Heart left ventricle (tissue), 16 donors: Measurements from ENCODE around the gene UNC13C. TPM values are rescaled to one million over a fixed set of nuclear protein-coding genes. Genes with fewer than 3 reads are reported as not detected.

Experiments used
- ATAC-seq, 4 donors: fragments of 200-7000 bp; cut with Tn5 transposase; one replicate each; pipeline ENCODE4 v1.9.1; 2020 to 2022; ENCODE audit warnings: moderate library complexity in 4 of 4, mild to moderate bottlenecking in 3 of 4, moderate number of reproducible peaks in 1 of 4
- DNase-seq, 5 donors: peaks; one replicate each; pipeline ENCODE4 v3.0.0-alpha.2; 2020
- H3K27ac ChIP-seq, 12 donors: fragments of 200-600 bp; sonication (generic) in 4 of 12; one replicate each; pipeline versions ENCODE4 v1.5.0 to v1.8.0; 2016 to 2022; ENCODE audit warnings: mild to moderate bottlenecking in 2 of 12
- H3K27me3 ChIP-seq, 9 donors: fragments of 200-600 bp; sonication (generic) in 2 of 9; one replicate each; pipeline versions ENCODE4 v1.5.1 to v1.8.0; 2016 to 2022; ENCODE audit warnings: mild to moderate bottlenecking in 3 of 9
- H3K36me3 ChIP-seq, 9 donors: fragments of 200-600 bp; sonication (generic) in 2 of 9; one replicate each; pipeline versions ENCODE4 v1.5.0 to v1.8.0; 2018 to 2022; ENCODE audit warnings: mild to moderate bottlenecking in 2 of 9
- H3K4me1 ChIP-seq, 12 donors: fragments of 200-600 bp; sonication (generic) in 4 of 12; one replicate each; pipeline versions ENCODE4 v1.5.0 to v1.8.0; 2016 to 2022; ENCODE audit warnings: mild to moderate bottlenecking in 3 of 12
- H3K4me3 ChIP-seq, 12 donors: fragments of 200-600 bp; sonication (generic) in 4 of 12; one replicate each; pipeline versions ENCODE4 v1.5.0 to v1.8.0; 2017 to 2022; ENCODE audit warnings: mild to moderate bottlenecking in 9 of 12, moderate library complexity in 4 of 12
- H3K9me3 ChIP-seq, 12 donors: fragments of 200-600 bp; sonication (generic) in 4 of 12; one replicate each; pipeline versions ENCODE4 v1.5.0 to v1.8.0; 2016 to 2022; ENCODE audit warnings: mild to moderate bottlenecking in 1 of 12
- CTCF ChIP-seq, 12 donors: fragments of 200-600 bp; sonication (generic) in 4 of 12; IDR thresholded peaks; one replicate each; pipeline versions ENCODE4 v1.5.0 to v1.8.0; 2018 to 2022; ENCODE audit warnings: antibody characterized with exemption in 12 of 12, mild to moderate bottlenecking in 5 of 12
- POLR2A ChIP-seq, 2 donors: fragments of 450-650 bp; IDR thresholded peaks; one replicate each; pipeline ENCODE4 v1.6.1; 2017; ENCODE audit warnings: antibody characterized with exemption in 2 of 2, mild to moderate bottlenecking in 2 of 2, moderate library complexity in 2 of 2
- WGBS, 4 donors: extraction: QIAGEN DNeasy Blood & Tissue Kit in 2 of 4; methylation state at CpG; one replicate each; pipeline versions ENCODE4 v1.1.5 to v1.1.7; 2013 to 2018; 5-methylcytosine and 5-hydroxymethylcytosine counted together
- intact Hi-C, 10 donors: fragments of 100-400 bp; cut with DNase I; formaldehyde crosslinking; loops; one replicate each; pipeline versions ENCODE4 v1.11.1 to v1.14.2; 2022
- polyA plus RNA-seq, 2 donors: library from polyadenylated mRNA; stranded (reverse); fragments of 200-250 nt; gene quantifications; one replicate each; pipeline ENCODE4 v1.2.3, GENCODE V29; 2013
- total RNA-seq, 9 donors: library from RNA; depleted of rRNA in 2 of 9; stranded (reverse); fragments of >200 nt in 2 of 9; fragmentation: NEBNext Ultra II Directional in 3 of 9; extraction: Animal tissue kit (Norgen Biotek cat#: 25700) in 3 of 9; gene quantifications; one replicate each; pipeline versions ENCODE4 v1.1.0 to v1.2.4, GENCODE V29; 2016 to 2023
- donor health status: ischemic (EF 13 %, LVEDD 7.1; RV severe dilation, severe dysfunction).
- donor health status: healthy with polysubstance abuse.
- donor health status: DM: no; HTN: yes; CAD: no.
- donor health status: DM: no; HTN: no; CAD: no.
- donor health status: ischemic (EF 25% LVEDD 6.9; RV normal size, moderate dysfunction).
- donor health status: ischemic (EF 25% LVEDD 5.7; RV mildly dilated, moderate dysfunction).
- donor health status: healthy.
- donor health status: DM: yes; HTN: yes; CAD: no.
- donor health status: ischemic (EF 35%, LVEDD 5.7; RV mildly dilated, moderate dysfunction).
- donor health status: nonischemic (EF 11% LVEDD 7.7; RV severe dilation, severe dysfunction).
- donor health status: DM: yes; HTN: yes; CAD: no.
- donor health status: PGD.
- donor health status: ischemic (EF 29% LVEDD 5.4; RV normal size, mild dysfunction).
- donor health status: nonischemic (EF 23%, LVEDD 6.1; RV moderate dilation, normal function).

Gene UNC13C
- total and polyA plus RNA-seq, 11 donors, result 0.07 to 0.71 (median 0.39) TPM; not detected in 5

GRCh38 chr15:54017251-54017650 lies 39.0 kb downstream of the UNC13C start:
- 80 to 95% (median 90%) methylated on average over 1 of the region's 1 CpG for WGBS, 4 donors
- H3K4me1 ChIP-seq, result no peaks in the 10 kb centered on the region
- no peaks in the 10 kb centered on the region for H3K36me3 ChIP-seq
- H3K27me3 ChIP-seq, result no peaks in the 10 kb centered on the region
- intact Hi-C loops, result no loop called here
- no peak overlapping the region for H3K4me3 ChIP-seq
- DNase-seq, result no peak
- H3K27ac ChIP-seq, result no peak overlapping the region
- ATAC-seq, result no peak
- TF ChIP-seq POLR2A (IDR thresholded peaks at IDR 0.05), result no peak
- TF ChIP-seq CTCF (IDR thresholded peaks at IDR 0.05), result no peak
- peaks cover 0 to 16% (median 3%) of the 10 kb centered on the region in 12 donors for H3K9me3 ChIP-seq

GRCh38 chr15:54017959-54018358 lies 39.7 kb downstream of the UNC13C start:
- no peak overlapping the region for H3K4me3 ChIP-seq
- peaks cover 0 to 16% (median 3%) of the 10 kb centered on the region in 12 donors for H3K9me3 ChIP-seq
- no peaks in the 10 kb centered on the region for H3K27me3 ChIP-seq
- no peak for ATAC-seq
- H3K36me3 ChIP-seq, result no peaks in the 10 kb centered on the region
- DNase-seq, result no peak
- H3K27ac ChIP-seq, result no peak overlapping the region
- TF ChIP-seq POLR2A (IDR thresholded peaks at IDR 0.05) (no peak), CTCF (IDR thresholded peaks at IDR 0.05) (no peak)
- no peaks in the 10 kb centered on the region for H3K4me1 ChIP-seq
- intact Hi-C loops, result no loop called here
- 54 to 72% (median 62%) methylated on average over 3 of the region's 3 CpGs for WGBS, 4 donors

GRCh38 chr15:54026258-54026657 lies 48.0 kb downstream of the UNC13C start:
- intact Hi-C loops, result no loop called here
- DNase-seq (no peak), ATAC-seq (no peak)
- no peaks in the 10 kb centered on the region for H3K36me3 ChIP-seq
- H3K4me1 ChIP-seq, result no peaks in the 10 kb centered on the region
- no peak overlapping the region for H3K27ac ChIP-seq
- TF ChIP-seq CTCF (IDR thresholded peaks at IDR 0.05) (no peak), POLR2A (IDR thresholded peaks at IDR 0.05) (no peak)
- H3K4me3 ChIP-seq, result no peak overlapping the region
- peaks cover 0 to 10% (median 3%) of the 10 kb centered on the region in 12 donors for H3K9me3 ChIP-seq
- 85 to 90% (median 88%) methylated on average over 3 of the region's 3 CpGs for WGBS, 4 donors
- no peaks in the 10 kb centered on the region for H3K27me3 ChIP-seq

GRCh38 chr15:54026891-54027290 lies 48.6 kb downstream of the UNC13C start:
- Histone ChIP-seq H3K27me3 (no peaks in the 10 kb centered on the region), H3K9me3 (peaks cover 0 to 9% (median 1%) of the 10 kb centered on the region in 12 donors), H3K27ac (no peak overlapping the region), H3K36me3 (no peaks in the 10 kb centered on the region), H3K4me1 (no peaks in the 10 kb centered on the region), H3K4me3 (no peak overlapping the region)
- WGBS, 4 donors, result 35 to 45% (median 40%) methylated on average over 2 of the region's 2 CpGs
- TF ChIP-seq CTCF (IDR thresholded peaks at IDR 0.05) (no peak), POLR2A (IDR thresholded peaks at IDR 0.05) (no peak)
- ATAC-seq (no peak), DNase-seq (no peak)
- intact Hi-C loops, result no loop called here
